Midbrain (tissue), 1 donor: ENCODE results near the gene PCDHGA6.
"Not testable (repeated sequence)": the region's sequence is repeated elsewhere in the genome, so short reads cannot be mapped to it uniquely, and the experiment has no call there.

Experiments
- DNase-seq: peaks from one replicate; lab custom pipeline; 2025; lab: John Stamatoyannopoulos, UW

PCDHGA6 gene

GRCh38 chr5:141359790-141360426 is 13.8 kb upstream of the PCDHGA6 start, which contains the start of gene PCDHGB2:
Gene PCDHGB2, plus strand, starts transcription at chr5:141359994. Its CDS starts 142 bp downstream, at chr5:141360136.
- DNase-seq = no peak

GRCh38 chr5:141360685-141361084 is 13.0 kb upstream of the PCDHGA6 start:
- DNase-seq = no peak

- no peak for DNase-seq
Observed at GRCh38 chr5:141362719-141363118, 11.0 kb upstream of the PCDHGA6 start.

GRCh38 chr5:141363952-141364660 is 9.6 kb upstream of the PCDHGA6 start, which contains the start of gene PCDHGA5:
Gene PCDHGA5, plus strand, starts transcription at chr5:141364162. Its CDS starts 169 bp downstream, at chr5:141364331.
- no peak for DNase-seq

- DNase-seq = no peak
Observed at GRCh38 chr5:141366016-141366896, 7.4 kb upstream of the PCDHGA6 start.

- no peak for DNase-seq
Observed at GRCh38 chr5:141369994-141370848, 3.5 kb upstream of the PCDHGA6 start, which contains the start of gene PCDHGB3. Gene PCDHGB3, plus strand, starts transcription at chr5:141370242. Its CDS starts 153 bp downstream, at chr5:141370395.

- no peak for DNase-seq
Observed at GRCh38 chr5:141371572-141372475, 1.9 kb upstream of the PCDHGA6 start.

- no peak for DNase-seq
Observed at GRCh38 chr5:141374627-141375026, 936 bp downstream of the PCDHGA6 start.

GRCh38 chr5:141375444-141376155 is 1.9 kb downstream of the PCDHGA6 start:
- DNase-seq = not testable (repeated sequence)

GRCh38 chr5:141382469-141383294 is 9.0 kb downstream of the PCDHGA6 start, which contains the start of gene PCDHGA7:
Gene PCDHGA7, plus strand, starts transcription at chr5:141382742. Its CDS starts 158 bp downstream, at chr5:141382900.
- DNase-seq = no peak

GRCh38 chr5:141383345-141383744 is 9.7 kb downstream of the PCDHGA6 start:
- no peak for DNase-seq

GRCh38 chr5:141384471-141385267 is 11.0 kb downstream of the PCDHGA6 start:
- no peak for DNase-seq

GRCh38 chr5:141387557-141388311 is 14.0 kb downstream of the PCDHGA6 start, which contains the start of gene PCDHGB4:
Gene PCDHGB4, plus strand, starts transcription at chr5:141387698. Its CDS starts 187 bp downstream, at chr5:141387885.
- not testable (repeated sequence) for DNase-seq

- no peak for DNase-seq
Observed at GRCh38 chr5:141388661-141389060, 15.0 kb downstream of the PCDHGA6 start.

GRCh38 chr5:141389153-141390042 is 15.7 kb downstream of the PCDHGA6 start:
- DNase-seq = no peak
